Esophagus squamous epithelium (tissue), 4 donors: ENCODE data around the gene ANKS1B.

Source experiments
- CTCF ChIP-seq, 6 experiments: fragments of 450-650 bp in 4 of 6; fragments of 200-600 bp in 2 of 6; sonication (generic) in 2 of 6; IDR thresholded peaks; one replicate each; pipeline ENCODE4 v1.5.1; 2016 to 2019; ENCODE audit warnings: antibody characterized with exemption in 6 of 6, mild to moderate bottlenecking in 4 of 6, moderate library complexity in 4 of 6
- POLR2A ChIP-seq, 4 donors: fragments of 450-650 bp; IDR thresholded peaks; one replicate each; pipeline ENCODE4 v1.6.1; 2017; ENCODE audit warnings: antibody characterized with exemption in 4 of 4, mild to moderate bottlenecking in 4 of 4, moderate library complexity in 3 of 4

- TF ChIP-seq POLR2A (IDR thresholded peaks at IDR 0.05) (no peak), CTCF (IDR thresholded peaks at IDR 0.05) (no peak)
Observed at GRCh38 chr12:99054601-99055128, 930.1 kb downstream of the ANKS1B start.
